HCT116 (cell line): ENCODE data around the gene TPK1. TPM values are rescaled to one million over a fixed set of nuclear protein-coding genes. Genes with fewer than 3 reads are reported as not detected.

ENCODE experiments used
- ATAC-seq: fragments of 200-7000 bp; cut with Tn5 transposase; 2 replicates; pipeline ENCODE4 v1.9.1; 2020; ENCODE audit warnings: mild to moderate bottlenecking, moderate library complexity
- BruUV-seq: library from RNA; stranded (reverse); fragments of 400-500 nt; replicated peaks from 2 replicates; lab custom pipeline; 2021; lab: Mats Ljungman, UMichigan
- CTCF ChIA-PET: fragments of 300-600 bp; sonication (Branson Sonifier 250); formaldehyde crosslinking; loops from one replicate; lab custom pipeline; 2021; ENCODE audit warnings: antibody characterized with exemption; lab: Charles Lee
- POLR2A ChIA-PET: fragments of 300-600, 350-600 bp; sonication (Branson Sonifier 250); formaldehyde crosslinking; loops from one replicate; lab custom pipeline; 2021; ENCODE audit warnings: antibody characterized with exemption; lab: Charles Lee
- RAD21 ChIA-PET, 2 experiments: fragments of 300-600 bp; sonication (Branson Sonifier 250); formaldehyde crosslinking; loops; one replicate each; lab custom pipeline; 2023; ENCODE audit warnings: low total read pairs in 2 of 2; ENCODE audit not compliant: uncharacterized antibody in 2 of 2, unreplicated experiment in 2 of 2, low non-redundant PET in 1 of 2; lab: Charles Lee
- DNase-seq: peaks from one replicate; pipeline ENCODE4 v3.0.0-alpha.2; 2010; ENCODE audit warnings: low read depth, low spot score
- H2AFZ ChIP-seq: fragments of 200-600 bp; shearing (Covaris generic), sonication (generic); 2 replicates; pipeline ENCODE4 v1.6.1; 2017; ENCODE audit warnings: low read depth, mixed run types, mixed read lengths, antibody characterized with exemption, low read length; ENCODE audit not compliant: poor library complexity, severe bottlenecking
- H3K27ac ChIP-seq: 2 replicates; pipeline ENCODE4 v1.5.1; 2012; ENCODE audit warnings: low read depth, low read length
- H3K27me3 ChIP-seq: fragments of 200-600 bp; sonication (generic); 2 replicates; pipeline ENCODE4 v1.6.1; 2016; ENCODE audit warnings: mixed run types, low read length, mixed read lengths; ENCODE audit not compliant: insufficient read depth
- H3K36me3 ChIP-seq, 2 experiments: fragments of 200-500 bp in 1 of 2; fragments of 200-600 bp in 1 of 2; sonication (Bioruptor generic) in 1 of 2; sonication (generic) in 1 of 2; 2 replicates each; pipeline versions ENCODE4 v1.5.1 to v1.6.1; 2014 to 2016; ENCODE audit warnings: low read length in 2 of 2, inconsistent platforms in 1 of 2, mixed read lengths in 1 of 2, mixed run types in 1 of 2; ENCODE audit not compliant: insufficient read depth in 2 of 2, control insufficient read depth in 1 of 2
- H3K4me1 ChIP-seq, 2 experiments: fragments of 200-600 bp in 1 of 2; sonication (generic) in 1 of 2; 2 replicates each; pipeline versions ENCODE4 v1.5.1 to v1.6.1; 2012 to 2017; ENCODE audit warnings: low read length in 2 of 2, inconsistent platforms in 1 of 2, mild to moderate bottlenecking in 1 of 2, mixed read lengths in 1 of 2, mixed run types in 1 of 2, moderate library complexity in 1 of 2; ENCODE audit not compliant: insufficient read depth in 2 of 2, control insufficient read depth in 1 of 2
- H3K4me2 ChIP-seq: fragments of 200-600 bp; sonication (generic); 2 replicates; pipeline ENCODE4 v1.6.1; 2017; ENCODE audit warnings: mixed run types, low read length, mixed read lengths
- H3K4me3 ChIP-seq, 2 experiments: fragments of 200-600 bp in 1 of 2; sonication (generic) in 1 of 2; replicated peaks in 1 of 2; 2 replicates each; pipeline ENCODE4 v1.5.1; 2011 to 2016; ENCODE audit warnings: low read length in 2 of 2, control low read depth in 1 of 2, low read depth in 1 of 2, mild to moderate bottlenecking in 1 of 2, mixed read lengths in 1 of 2, mixed run types in 1 of 2
- H3K79me2 ChIP-seq: fragments of 200-600 bp; sonication (generic); 2 replicates; pipeline ENCODE4 v1.6.1; 2017; ENCODE audit warnings: mild to moderate bottlenecking, mixed run types, low read length, moderate library complexity, mixed read lengths; ENCODE audit not compliant: insufficient read depth
- H3K9ac ChIP-seq: fragments of 200-600 bp; sonication (generic); 2 replicates; pipeline ENCODE4 v1.6.1; 2016; ENCODE audit warnings: low read length, mixed read lengths
- H3K9me2 ChIP-seq: fragments of 200-600 bp; sonication (generic), shearing (Covaris generic); 2 replicates; pipeline ENCODE4 v1.6.1; 2017; ENCODE audit warnings: mixed run types, mild to moderate bottlenecking, moderate library complexity; ENCODE audit not compliant: insufficient read depth
- H3K9me3 ChIP-seq, 2 experiments: fragments of 200-500 bp in 1 of 2; fragments of 200-600 bp in 1 of 2; sonication (Bioruptor generic) in 1 of 2; sonication (generic) in 1 of 2; 2 replicates each; pipeline ENCODE4 v1.6.1; 2014 to 2017; ENCODE audit warnings: low read length in 2 of 2, mixed read lengths in 2 of 2, inconsistent platforms in 1 of 2, low read depth in 1 of 2, mild to moderate bottlenecking in 1 of 2, mixed run types in 1 of 2, moderate library complexity in 1 of 2; ENCODE audit not compliant: control insufficient read depth in 1 of 2, insufficient read depth in 1 of 2
- H4K20me1 ChIP-seq: fragments of 200-600 bp; sonication (generic), shearing (Covaris generic); 2 replicates; pipeline ENCODE4 v1.6.1; 2017; ENCODE audit warnings: mixed run types, mild to moderate bottlenecking, moderate library complexity; ENCODE audit not compliant: insufficient read depth
- CBX3 ChIP-seq: IDR thresholded peaks from 2 replicates; pipeline ENCODE4 v1.6.1; 2012; ENCODE audit warnings: low read depth
- CEBPB ChIP-seq: IDR thresholded peaks from 2 replicates; pipeline ENCODE4 v1.6.1; 2012; ENCODE audit warnings: low read depth
- EGR1 ChIP-seq: IDR thresholded peaks from 2 replicates; pipeline ENCODE4 v1.6.1; 2012; ENCODE audit warnings: low read depth
- EZH2 ChIP-seq: fragments of 200-600 bp; sonication (generic); IDR thresholded peaks from 2 replicates; pipeline ENCODE4 v1.6.1; 2017; ENCODE audit warnings: antibody characterized with exemption, mixed run types
- EZH2phosphoT487 ChIP-seq: fragments of 200-600 bp; IDR thresholded peaks from 2 replicates; pipeline ENCODE4 v1.6.1; 2018; ENCODE audit warnings: antibody characterized with exemption, borderline replicate concordance
- FOSL1 ChIP-seq: IDR thresholded peaks from 2 replicates; pipeline ENCODE4 v1.6.1; 2012; ENCODE audit warnings: low read depth
- JUND ChIP-seq: IDR thresholded peaks from 2 replicates; pipeline ENCODE4 v1.6.1; 2012
- POLR2A ChIP-seq: IDR thresholded peaks from 2 replicates; pipeline ENCODE4 v1.7.0; 2011; ENCODE audit warnings: borderline replicate concordance; ENCODE audit not compliant: insufficient read depth, insufficient read length; ENCODE audit errors: extremely low read depth
- RAD21 ChIP-seq: IDR thresholded peaks from 2 replicates; pipeline ENCODE4 v1.6.1; 2012; ENCODE audit warnings: low read depth, mild to moderate bottlenecking
- SIN3A ChIP-seq: IDR thresholded peaks from 2 replicates; pipeline ENCODE4 v1.6.1; 2012; ENCODE audit warnings: low read depth
- SP1 ChIP-seq: IDR thresholded peaks from 2 replicates; pipeline ENCODE4 v1.6.1; 2012; ENCODE audit warnings: low read depth
- YY1 ChIP-seq: IDR thresholded peaks from 2 replicates; pipeline ENCODE4 v1.6.1; 2011; ENCODE audit warnings: low read length, low read depth, moderate library complexity, mild to moderate bottlenecking; ENCODE audit not compliant: insufficient replicate concordance; ENCODE audit errors: extremely low read depth
- ZFX ChIP-seq: fragments of 450-650 bp; IDR thresholded peaks from 2 replicates; pipeline ENCODE4 v1.6.1; 2017
- ZNF274 ChIP-seq: fragments of 200-500 bp; sonication (Bioruptor generic); IDR thresholded peaks from 2 replicates; pipeline ENCODE4 v1.6.1; 2014; ENCODE audit warnings: mild to moderate bottlenecking, low read depth, low read length, inconsistent platforms
- intact Hi-C: fragments of 100-400 bp; cut with micrococcal nuclease; formaldehyde crosslinking; loops from 2 replicates; pipeline ENCODE4 v1.10.0; 2022
- total RNA-seq: library from RNA; stranded (reverse); gene quantifications from one replicate; pipeline ENCODE4 v1.2.1, GENCODE V29; 2021; ENCODE audit not compliant: unreplicated experiment
- TF ChIP-seq, protein P1 (sequence below), 3 experiments: fragments of 200-600 bp in 1 of 3; sonication (generic) in 1 of 3; IDR thresholded peaks in 2 of 3; conservative IDR thresholded peaks in 1 of 3; 2 replicates each; pipeline ENCODE4 v1.5.1; 2012 to 2017; ENCODE audit warnings: low read depth in 2 of 3, low read length in 2 of 3, antibody characterized with exemption in 1 of 3, borderline replicate concordance in 1 of 3, control low read depth in 1 of 3, mild to moderate bottlenecking in 1 of 3, mixed read lengths in 1 of 3, mixed run types in 1 of 3, moderate library complexity in 1 of 3; ENCODE audit not compliant: insufficient read depth in 1 of 3
- TF ChIP-seq, protein P2 (sequence below): IDR thresholded peaks from 2 replicates; pipeline ENCODE4 v1.6.1; 2012

TPK1 gene
- total RNA-seq, 1 experiment from 2014 or later, result 5.4 TPM

DNA sequence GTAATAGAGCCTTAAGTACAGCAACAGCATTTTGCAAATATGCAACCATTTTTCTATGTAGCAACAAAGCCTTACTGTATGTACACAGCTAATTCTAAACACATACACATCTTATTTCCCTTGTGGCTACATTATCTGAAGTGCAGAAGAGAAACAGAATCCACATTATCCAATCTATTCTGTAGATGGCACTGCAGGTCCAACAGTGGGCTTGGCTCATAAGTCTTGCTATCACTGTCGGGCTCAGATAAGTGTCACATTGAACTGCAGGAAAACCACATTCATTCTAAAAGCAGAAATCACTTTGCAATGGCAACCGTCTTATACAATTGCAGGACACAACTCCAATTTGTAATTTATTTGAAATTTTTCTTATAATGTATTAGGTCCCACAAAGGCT lies 322.5 kb downstream of the TPK1 start:
- BruUV-seq, result no TSS peak
- H2AFZ ChIP-seq, result no peak overlapping the region
- intact Hi-C loops, result loop anchor here (1.0 to 5.0 kb wide), 2 partner anchors 274 to 1579 kb away; no protein-coding TSS in a partner anchor
- ChIA-PET POLR2A (no interaction called here), RAD21 (no interaction called here), CTCF (no interaction called here)
- no peaks in the 10 kb centered on the region for H3K79me2 ChIP-seq
- H4K20me1 ChIP-seq, result no peaks in the 10 kb centered on the region
- H3K9me2 ChIP-seq, result no peaks in the 10 kb centered on the region
- no peak overlapping the region for H3K4me3 ChIP-seq
- H3K27me3 ChIP-seq, result no peaks in the 10 kb centered on the region
- ATAC-seq, result peak; percentile 83
- no peak overlapping the region for H3K4me2 ChIP-seq
- no peak overlapping the region for H3K9ac ChIP-seq
- peak; percentile 73 for TF ChIP-seq RAD21
- no peak for TF ChIP-seq EGR1
- TF ChIP-seq EZH2phosphoT487, result no peak
- no peak for TF ChIP-seq CBX3
- TF ChIP-seq YY1, result no peak
- TF ChIP-seq SIN3A, result no peak
- TF ChIP-seq CEBPB, result no peak
- TF ChIP-seq, protein P1, sequence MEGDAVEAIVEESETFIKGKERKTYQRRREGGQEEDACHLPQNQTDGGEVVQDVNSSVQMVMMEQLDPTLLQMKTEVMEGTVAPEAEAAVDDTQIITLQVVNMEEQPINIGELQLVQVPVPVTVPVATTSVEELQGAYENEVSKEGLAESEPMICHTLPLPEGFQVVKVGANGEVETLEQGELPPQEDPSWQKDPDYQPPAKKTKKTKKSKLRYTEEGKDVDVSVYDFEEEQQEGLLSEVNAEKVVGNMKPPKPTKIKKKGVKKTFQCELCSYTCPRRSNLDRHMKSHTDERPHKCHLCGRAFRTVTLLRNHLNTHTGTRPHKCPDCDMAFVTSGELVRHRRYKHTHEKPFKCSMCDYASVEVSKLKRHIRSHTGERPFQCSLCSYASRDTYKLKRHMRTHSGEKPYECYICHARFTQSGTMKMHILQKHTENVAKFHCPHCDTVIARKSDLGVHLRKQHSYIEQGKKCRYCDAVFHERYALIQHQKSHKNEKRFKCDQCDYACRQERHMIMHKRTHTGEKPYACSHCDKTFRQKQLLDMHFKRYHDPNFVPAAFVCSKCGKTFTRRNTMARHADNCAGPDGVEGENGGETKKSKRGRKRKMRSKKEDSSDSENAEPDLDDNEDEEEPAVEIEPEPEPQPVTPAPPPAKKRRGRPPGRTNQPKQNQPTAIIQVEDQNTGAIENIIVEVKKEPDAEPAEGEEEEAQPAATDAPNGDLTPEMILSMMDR (IDR thresholded peaks at IDR 0.05 in 2 of 3, conservative IDR thresholded peaks at IDR 0.05 in 1 of 3; ENCODE audit: borderline replicate concordance in 1 of 3, insufficient read depth in 1 of 3, low read depth in 2 of 3, low read length in 2 of 3), result peak; percentile 23 to 55 (median 32); a peak in 4 of 6 replicates
- no peak for TF ChIP-seq ZFX
- no peak for TF ChIP-seq POLR2A
- TF ChIP-seq JUND, result no peak
- no peak for TF ChIP-seq ZNF274
- TF ChIP-seq, protein P2, sequence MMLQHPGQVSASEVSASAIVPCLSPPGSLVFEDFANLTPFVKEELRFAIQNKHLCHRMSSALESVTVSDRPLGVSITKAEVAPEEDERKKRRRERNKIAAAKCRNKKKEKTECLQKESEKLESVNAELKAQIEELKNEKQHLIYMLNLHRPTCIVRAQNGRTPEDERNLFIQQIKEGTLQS, result no peak
- no peak for TF ChIP-seq SP1
- TF ChIP-seq EZH2, result no peak
- TF ChIP-seq FOSL1, result no peak
- H3K9me3 ChIP-seq, result no peaks in the 10 kb centered on the region
- no peaks in the 10 kb centered on the region for H3K36me3 ChIP-seq
- H3K4me1 ChIP-seq, result no peaks in the 10 kb centered on the region
- no peak overlapping the region for H3K27ac ChIP-seq
- DNase-seq, result peak; percentile 35
